Fibroblast of lung (primary cell): ENCODE results near the gene RFC5. TPM values are rescaled to one million over a fixed set of nuclear protein-coding genes. Genes with fewer than 3 reads are reported as not detected.

Experiments used
- DNase-seq, 2 donors: peaks; one replicate each; pipeline versions ENCODE4 v3.0.0 to v3.0.0-alpha.2; 2010; ENCODE audit warnings: low read depth in 2 of 2
- H2AFZ ChIP-seq: 2 replicates; pipeline ENCODE4 v1.5.1; 2012; ENCODE audit warnings: low read length, control low read depth, inconsistent platforms
- H3K27ac ChIP-seq: 2 replicates; pipeline ENCODE4 v1.5.1; 2011; ENCODE audit warnings: low read length, control low read depth; ENCODE audit not compliant: insufficient read depth
- H3K27me3 ChIP-seq: 2 replicates; pipeline ENCODE4 v1.5.1; 2011; ENCODE audit warnings: mild to moderate bottlenecking, low read length; ENCODE audit not compliant: control insufficient read depth, insufficient read depth
- H3K36me3 ChIP-seq: 2 replicates; pipeline ENCODE4 v1.5.1; 2011; ENCODE audit warnings: low read length; ENCODE audit not compliant: control insufficient read depth, insufficient read depth
- H3K4me1 ChIP-seq: 2 replicates; pipeline ENCODE4 v1.5.1; 2011; ENCODE audit warnings: low read length; ENCODE audit not compliant: control insufficient read depth, insufficient read depth; ENCODE audit errors: extremely low read depth
- H3K4me2 ChIP-seq: 2 replicates; pipeline ENCODE4 v1.5.1; 2011; ENCODE audit warnings: low read length, control low read depth; ENCODE audit not compliant: insufficient read depth; ENCODE audit errors: extremely low read depth
- H3K4me3 ChIP-seq, 4 experiments: fragments of 200-600 bp in 1 of 4; sonication (generic) in 1 of 4; replicated peaks in 1 of 4; 2 replicates each; pipeline ENCODE4 v1.5.1; 2011 to 2016; ENCODE audit warnings: low read length in 4 of 4, low read depth in 3 of 4, mild to moderate bottlenecking in 3 of 4, control low read depth in 2 of 4, inconsistent platforms in 1 of 4, mixed read lengths in 1 of 4; ENCODE audit not compliant: insufficient read depth in 1 of 4; ENCODE audit errors: control extremely low read depth in 1 of 4
- H3K79me2 ChIP-seq: 2 replicates; pipeline ENCODE4 v1.5.1; 2012; ENCODE audit warnings: mild to moderate bottlenecking, low read length, inconsistent platforms; ENCODE audit not compliant: control insufficient read depth, insufficient read depth
- H3K9ac ChIP-seq: 2 replicates; pipeline ENCODE4 v1.5.1; 2011; ENCODE audit warnings: mild to moderate bottlenecking, low read length, control low read depth; ENCODE audit not compliant: insufficient read depth
- H3K9me3 ChIP-seq: 2 replicates; pipeline ENCODE4 v1.5.1; 2012; ENCODE audit warnings: low read depth, low read length; ENCODE audit not compliant: control insufficient read depth, insufficient read depth
- H4K20me1 ChIP-seq: 2 replicates; pipeline ENCODE4 v1.5.1; 2011; ENCODE audit warnings: low read length; ENCODE audit not compliant: control insufficient read depth, insufficient read depth; ENCODE audit errors: extremely low read depth
- EZH2 ChIP-seq: IDR thresholded peaks from 2 replicates; pipeline ENCODE4 v1.5.1; 2012; ENCODE audit warnings: low read length, control low read depth, mild to moderate bottlenecking; ENCODE audit errors: missing control alignments
- polyA plus RNA-seq, 2 donors: library from polyadenylated mRNA; depleted of rRNA in 1 of 2; stranded (reverse) in 1 of 2; unstranded in 1 of 2; fragments of >200 nt; gene quantifications; 2 replicates each; pipeline ENCODE4 v1.2.1, GENCODE V29; 2011 to 2012; ENCODE audit warnings: missing spikeins in 1 of 2
- total RNA-seq: library from RNA; depleted of rRNA; stranded (reverse); fragments of >200 nt; gene quantifications from 2 replicates; pipeline ENCODE4 v1.2.1, GENCODE V29; 2014
- TF ChIP-seq, protein P1 (sequence below), 2 donors: IDR thresholded peaks in 1 of 2; conservative IDR thresholded peaks in 1 of 2; 1 replicate in 1 of 2; 2 replicates in 1 of 2; pipeline ENCODE4 v1.5.1; 2011 to 2012; ENCODE audit warnings: low read length in 2 of 2, control low read depth in 1 of 2, inconsistent platforms in 1 of 2, low read depth in 1 of 2, mild to moderate bottlenecking in 1 of 2

The RFC5 gene
- total and polyA plus RNA-seq, 2 donors (not counting 1 experiment from before 2014, with no cell fraction given), result 9.8 to 9.9 TPM

DNA sequence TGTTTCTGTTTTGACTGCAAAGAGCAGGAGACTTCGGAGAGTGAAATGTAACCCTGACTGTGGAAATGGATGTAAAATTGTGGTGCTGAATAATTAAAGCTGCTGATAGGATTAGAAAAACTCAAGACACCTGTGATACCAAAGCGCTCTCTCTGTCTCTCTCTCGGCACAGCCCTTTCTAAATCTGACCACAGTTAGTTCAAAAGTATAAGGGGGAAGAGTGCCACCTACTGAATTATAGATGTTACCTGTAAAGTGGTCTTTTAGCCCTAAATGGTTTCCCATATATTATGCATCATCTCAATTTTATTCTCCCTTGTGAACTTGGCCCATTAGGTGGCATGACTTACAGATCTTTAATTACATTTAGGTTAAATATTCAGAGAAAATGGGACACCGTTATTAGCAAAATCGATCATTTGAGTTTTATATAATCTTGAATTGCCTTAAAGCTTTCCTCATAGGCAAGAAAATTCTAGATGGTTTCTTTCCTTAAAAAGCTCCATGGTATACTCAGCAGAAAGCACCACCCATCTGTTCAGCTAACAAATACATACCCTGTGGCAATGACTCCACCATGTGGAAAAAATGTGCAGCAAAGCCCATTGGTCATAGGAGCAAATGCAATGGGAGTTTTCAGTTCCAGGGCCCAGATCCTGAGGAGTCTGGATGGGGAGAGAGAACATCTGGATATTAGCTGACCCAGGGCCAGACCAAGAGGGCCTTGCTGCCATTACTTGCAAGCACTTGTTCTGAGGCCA, 18.1 kb downstream of the RFC5 start:
- no peaks in the 10 kb centered on the region for H3K9me3 ChIP-seq
- peak; percentile 55 to 76 for DNase-seq
- H4K20me1 ChIP-seq, result no peaks in the 10 kb centered on the region
- peaks cover 25% of the 10 kb centered on the region for H3K36me3 ChIP-seq
- no peaks in the 10 kb centered on the region for H3K27me3 ChIP-seq
- H3K4me2 ChIP-seq, result no peak overlapping the region
- H3K79me2 ChIP-seq, result no peaks in the 10 kb centered on the region
- H3K27ac ChIP-seq, result peak overlapping the region; percentile 53
- H2AFZ ChIP-seq, result no peak overlapping the region
- no peak overlapping the region for H3K9ac ChIP-seq
- TF ChIP-seq EZH2, result no peak
- TF ChIP-seq, protein P1, sequence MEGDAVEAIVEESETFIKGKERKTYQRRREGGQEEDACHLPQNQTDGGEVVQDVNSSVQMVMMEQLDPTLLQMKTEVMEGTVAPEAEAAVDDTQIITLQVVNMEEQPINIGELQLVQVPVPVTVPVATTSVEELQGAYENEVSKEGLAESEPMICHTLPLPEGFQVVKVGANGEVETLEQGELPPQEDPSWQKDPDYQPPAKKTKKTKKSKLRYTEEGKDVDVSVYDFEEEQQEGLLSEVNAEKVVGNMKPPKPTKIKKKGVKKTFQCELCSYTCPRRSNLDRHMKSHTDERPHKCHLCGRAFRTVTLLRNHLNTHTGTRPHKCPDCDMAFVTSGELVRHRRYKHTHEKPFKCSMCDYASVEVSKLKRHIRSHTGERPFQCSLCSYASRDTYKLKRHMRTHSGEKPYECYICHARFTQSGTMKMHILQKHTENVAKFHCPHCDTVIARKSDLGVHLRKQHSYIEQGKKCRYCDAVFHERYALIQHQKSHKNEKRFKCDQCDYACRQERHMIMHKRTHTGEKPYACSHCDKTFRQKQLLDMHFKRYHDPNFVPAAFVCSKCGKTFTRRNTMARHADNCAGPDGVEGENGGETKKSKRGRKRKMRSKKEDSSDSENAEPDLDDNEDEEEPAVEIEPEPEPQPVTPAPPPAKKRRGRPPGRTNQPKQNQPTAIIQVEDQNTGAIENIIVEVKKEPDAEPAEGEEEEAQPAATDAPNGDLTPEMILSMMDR (conservative IDR thresholded peaks at IDR 0.05 in 1 of 2, IDR thresholded peaks at IDR 0.05 in 1 of 2; ENCODE audit: low read depth in 1 of 2, low read length in 2 of 2), result peak; percentile 44 to 58
- peak overlapping the region in 1 of 4 experiments; percentile 27 for H3K4me3 ChIP-seq
- H3K4me1 ChIP-seq, result peaks cover 6% of the 10 kb centered on the region

DNA sequence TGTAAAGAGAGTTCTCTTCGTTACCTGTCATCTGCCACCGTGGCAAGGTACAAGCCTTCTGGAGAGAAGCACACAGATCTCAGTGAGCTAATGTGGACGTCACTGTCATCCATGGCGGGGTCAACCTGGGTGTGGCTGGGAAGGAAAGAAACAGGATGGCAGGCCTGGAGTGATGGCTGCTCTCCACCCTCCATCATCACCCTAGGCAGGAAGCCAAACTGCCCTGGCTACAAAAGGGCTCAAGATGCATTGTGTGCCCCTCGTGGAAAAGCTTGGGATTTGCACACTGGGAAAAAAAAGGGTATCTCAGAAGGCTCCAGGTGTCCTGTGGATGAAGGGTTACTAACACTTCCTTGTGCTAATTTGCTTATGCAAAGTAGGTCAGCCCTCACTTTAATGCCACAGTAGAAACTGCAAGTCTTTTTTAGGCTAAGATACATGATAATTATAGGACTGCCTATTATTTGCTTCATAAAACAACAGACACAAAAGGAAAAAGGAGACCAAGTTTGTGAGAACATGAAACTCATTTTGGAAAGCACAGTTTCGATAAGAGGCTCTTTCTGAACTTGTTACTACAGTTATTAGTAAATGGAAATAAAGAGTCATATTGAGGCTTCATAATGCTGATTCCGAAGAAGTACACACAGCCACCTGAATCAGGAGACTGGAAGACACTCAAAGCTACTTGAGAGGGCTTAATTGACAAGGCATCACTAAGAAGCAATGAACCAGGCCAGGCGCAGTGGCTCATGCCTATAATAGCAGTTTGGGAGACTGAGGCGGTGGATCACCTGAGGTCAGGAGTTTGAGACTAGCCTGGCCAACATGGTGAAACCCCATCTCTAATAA, 18.9 kb downstream of the RFC5 start:
- no peaks in the 10 kb centered on the region for H3K79me2 ChIP-seq
- H3K27ac ChIP-seq, result peak overlapping the region; percentile 53
- no peaks in the 10 kb centered on the region for H3K27me3 ChIP-seq
- H3K4me3 ChIP-seq, result no peak overlapping the region
- H2AFZ ChIP-seq, result no peak overlapping the region
- H3K4me1 ChIP-seq, result peaks cover 6% of the 10 kb centered on the region
- no peak overlapping the region for H3K4me2 ChIP-seq
- H4K20me1 ChIP-seq, result no peaks in the 10 kb centered on the region
- DNase-seq, result peak; percentile 31 to 47
- no peak overlapping the region for H3K9ac ChIP-seq
- H3K36me3 ChIP-seq, result peaks cover 25% of the 10 kb centered on the region
- TF ChIP-seq, protein P1 (conservative IDR thresholded peaks at IDR 0.05 in 1 of 2, IDR thresholded peaks at IDR 0.05 in 1 of 2; ENCODE audit: low read depth in 1 of 2, low read length in 2 of 2), result peak in 1 of 2 donors; percentile 38
- no peak for TF ChIP-seq EZH2
- no peaks in the 10 kb centered on the region for H3K9me3 ChIP-seq
